Activated CD4-positive, alpha-beta T cell treated with anti-CD3 and anti-CD28 coated beads, Interleukin-2, amount 50 U/mL, for 24 hours (primary cell): Measurements from ENCODE around the gene CALY.
A peak's percentile ranks its signal among the peaks of the same experiment; 100 is the strongest.

Source experiments
- DNase-seq, 2 donors: peaks; one replicate each; pipeline ENCODE4 v3.0.0-alpha.2; 2020; ENCODE audit warnings: low read depth in 1 of 2, low spot score in 1 of 2

CALY gene

DNA sequence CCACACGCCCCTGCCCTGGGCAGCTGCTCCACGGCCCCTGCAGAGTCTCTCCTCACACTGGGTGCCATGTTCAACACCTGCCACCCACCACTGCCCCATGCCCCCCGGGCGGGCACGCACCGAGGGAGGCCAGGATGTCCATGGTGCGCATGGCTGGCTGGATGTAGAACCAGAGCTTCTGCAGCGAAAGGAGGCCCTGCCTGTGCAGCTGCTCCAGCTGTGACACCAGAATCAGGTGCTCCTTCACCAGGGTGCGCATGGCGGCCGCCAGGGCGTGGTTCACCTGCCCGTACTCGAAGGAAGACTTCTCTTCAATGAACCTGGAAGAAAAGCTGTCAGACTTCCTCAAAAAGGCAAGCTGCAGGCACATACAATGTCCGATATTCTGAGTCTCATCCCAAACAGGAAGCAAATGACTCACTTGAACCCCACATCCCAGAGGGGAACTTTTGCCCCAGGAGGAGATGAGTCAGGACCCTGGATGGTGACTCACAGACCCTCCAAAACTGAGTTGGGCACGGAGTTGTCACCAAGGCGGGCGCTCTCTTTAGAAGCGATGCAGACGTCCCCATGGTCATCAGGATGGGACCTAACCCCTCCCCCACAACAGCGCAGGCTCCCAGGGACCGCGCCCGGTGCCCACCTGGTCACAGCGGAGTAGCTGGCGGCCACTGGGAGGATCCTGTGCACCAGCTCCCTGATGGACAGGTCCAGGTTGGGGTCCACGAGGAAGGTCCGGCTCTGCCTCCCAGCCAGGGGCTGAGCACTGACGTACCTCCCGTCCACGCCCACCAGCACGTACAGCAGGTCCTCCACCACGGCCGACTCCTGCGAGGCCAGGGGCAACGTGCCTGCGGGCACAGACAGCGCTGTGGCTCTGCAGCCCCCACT, 43.5 kb downstream of the CALY start:
- no peak for DNase-seq

DNA sequence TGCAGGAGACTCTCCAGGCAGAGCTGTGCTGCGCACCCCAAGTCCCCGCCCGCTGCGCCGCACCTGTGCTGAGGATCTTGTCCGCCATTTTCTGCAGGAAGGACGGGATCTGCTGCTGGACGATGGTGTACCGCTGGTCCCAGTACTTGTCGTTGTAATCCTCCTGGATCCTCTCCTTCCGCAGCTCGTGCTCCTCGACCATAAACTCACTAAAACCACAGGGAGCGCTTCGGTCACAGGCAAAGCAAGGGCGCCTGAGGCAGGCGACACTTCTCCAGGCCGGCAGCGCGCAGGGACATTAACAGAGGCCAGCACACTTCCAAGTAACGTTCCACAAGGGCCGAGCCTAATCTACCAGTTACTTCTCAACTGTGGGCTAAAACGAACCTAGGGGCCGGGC, 46.9 kb downstream of the CALY start:
- DNase-seq = no peak

DNA sequence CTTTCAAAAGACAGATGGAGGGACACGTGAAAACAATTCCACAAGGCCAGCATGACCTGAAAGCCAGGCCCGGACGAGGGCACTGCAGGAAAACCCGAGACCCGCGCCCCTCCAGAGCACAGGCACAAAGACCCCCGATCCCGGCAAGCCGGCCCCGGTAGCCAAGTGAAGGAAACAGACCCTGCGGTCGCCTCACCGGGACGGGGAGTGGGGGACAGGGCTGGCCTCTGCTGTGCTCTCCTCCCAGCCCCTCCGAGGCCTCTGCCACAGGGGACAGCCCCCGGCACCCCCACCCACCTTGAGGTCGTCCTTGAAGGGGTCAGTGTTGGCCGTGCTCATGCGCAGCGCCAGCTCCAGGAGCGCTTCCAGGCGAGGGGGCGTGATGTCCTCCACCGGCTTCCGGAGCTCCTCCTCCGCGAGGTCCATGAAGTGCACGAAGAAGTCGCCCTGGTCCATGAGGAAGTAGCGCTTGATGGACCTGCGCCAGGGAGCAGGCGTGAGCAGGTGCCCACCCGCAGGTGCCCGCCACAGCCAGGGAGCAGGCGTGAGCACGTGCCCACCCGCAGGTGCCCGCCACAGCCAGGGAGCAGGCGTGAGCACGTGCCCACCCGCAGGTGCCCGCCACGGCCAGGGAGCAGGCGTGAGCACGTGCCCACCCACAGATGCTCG, 48.7 kb downstream of the CALY start:
- DNase-seq = no peak

DNA sequence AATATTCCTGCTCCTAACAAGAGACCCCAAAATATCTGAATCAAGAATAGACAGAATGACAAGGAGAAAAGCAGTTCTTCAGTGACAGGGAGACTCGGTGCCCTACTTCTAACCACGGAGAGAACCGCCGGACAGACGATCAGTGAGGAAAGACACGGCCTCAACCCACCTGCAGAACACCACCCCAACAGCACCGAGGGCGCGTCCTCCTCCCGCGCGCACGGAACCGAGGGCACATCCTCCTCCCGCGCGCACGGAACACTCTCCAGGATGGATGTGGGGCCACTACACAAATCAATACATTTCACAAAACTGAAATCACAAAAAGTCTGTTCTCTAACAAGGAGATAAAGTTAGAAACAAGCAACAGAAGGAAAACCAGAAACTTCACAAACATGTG, 50.3 kb downstream of the CALY start:
- DNase-seq = no peak

DNA sequence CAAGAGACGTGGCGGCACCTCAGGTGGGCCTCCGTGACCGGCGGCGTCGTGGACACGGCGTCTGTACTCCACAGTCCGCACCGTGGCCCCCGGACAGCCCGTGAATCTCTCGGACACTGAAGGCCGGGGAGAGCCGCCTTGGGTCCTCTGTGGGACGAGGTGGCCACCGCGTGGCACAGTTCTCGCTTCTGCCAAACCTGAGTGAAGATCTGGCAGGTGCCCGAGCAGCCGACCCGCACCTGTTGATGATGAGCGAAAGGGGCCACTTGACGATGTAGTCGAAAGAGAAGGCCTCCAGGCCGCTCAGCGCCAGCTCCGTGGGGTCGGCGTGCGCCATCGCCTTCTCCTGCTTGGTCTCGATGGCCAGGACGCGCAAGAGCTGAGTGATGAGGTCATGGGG, 51.5 kb downstream of the CALY start:
- DNase-seq = no peak

DNA sequence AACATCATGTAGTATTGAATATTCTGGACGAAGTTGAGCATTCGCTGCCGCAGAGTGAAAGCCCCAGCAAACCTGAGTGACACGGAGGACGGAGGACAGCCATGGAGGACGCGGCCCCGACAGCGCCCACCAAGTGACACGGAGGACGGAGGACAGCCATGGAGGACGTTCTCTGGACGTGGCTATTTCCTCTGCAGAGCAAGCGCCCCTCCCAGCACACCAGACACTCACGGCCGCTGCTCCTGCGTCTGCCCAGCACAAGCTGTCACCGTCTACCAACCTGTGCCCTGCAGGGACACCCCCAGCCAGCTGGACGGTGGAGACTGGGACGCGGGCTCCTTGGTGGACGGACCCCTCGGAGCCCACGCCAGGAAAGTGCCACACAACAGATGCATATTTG, 52.8 kb downstream of the CALY start:
- DNase-seq = no peak

DNA sequence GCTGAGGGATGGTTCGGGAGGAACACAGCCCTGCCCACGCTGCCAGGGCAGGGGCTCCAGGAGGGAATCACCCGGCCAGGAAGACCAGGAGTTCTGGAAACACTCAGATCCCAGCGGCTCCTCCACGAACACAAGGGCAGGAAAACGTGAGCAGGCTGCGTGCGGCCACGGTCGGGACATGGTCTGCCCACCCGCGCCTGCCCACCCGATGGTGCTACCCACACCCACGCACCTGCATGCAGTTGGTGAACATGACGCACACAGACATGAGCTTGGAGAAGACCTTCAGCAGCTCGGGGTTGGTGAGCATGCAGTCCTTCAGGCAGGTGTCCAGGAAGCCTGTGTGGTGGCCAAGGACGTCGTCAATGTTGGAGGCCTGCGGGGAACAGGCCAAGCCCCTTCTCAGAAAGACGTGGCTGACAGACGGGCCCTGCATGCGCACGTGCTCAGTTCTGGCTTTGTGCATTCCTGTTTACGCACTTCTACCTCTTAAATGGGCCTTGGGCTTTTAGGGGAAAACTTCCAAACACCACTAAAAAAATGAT, 53.8 kb downstream of the CALY start:
- DNase-seq = no peak

DNA sequence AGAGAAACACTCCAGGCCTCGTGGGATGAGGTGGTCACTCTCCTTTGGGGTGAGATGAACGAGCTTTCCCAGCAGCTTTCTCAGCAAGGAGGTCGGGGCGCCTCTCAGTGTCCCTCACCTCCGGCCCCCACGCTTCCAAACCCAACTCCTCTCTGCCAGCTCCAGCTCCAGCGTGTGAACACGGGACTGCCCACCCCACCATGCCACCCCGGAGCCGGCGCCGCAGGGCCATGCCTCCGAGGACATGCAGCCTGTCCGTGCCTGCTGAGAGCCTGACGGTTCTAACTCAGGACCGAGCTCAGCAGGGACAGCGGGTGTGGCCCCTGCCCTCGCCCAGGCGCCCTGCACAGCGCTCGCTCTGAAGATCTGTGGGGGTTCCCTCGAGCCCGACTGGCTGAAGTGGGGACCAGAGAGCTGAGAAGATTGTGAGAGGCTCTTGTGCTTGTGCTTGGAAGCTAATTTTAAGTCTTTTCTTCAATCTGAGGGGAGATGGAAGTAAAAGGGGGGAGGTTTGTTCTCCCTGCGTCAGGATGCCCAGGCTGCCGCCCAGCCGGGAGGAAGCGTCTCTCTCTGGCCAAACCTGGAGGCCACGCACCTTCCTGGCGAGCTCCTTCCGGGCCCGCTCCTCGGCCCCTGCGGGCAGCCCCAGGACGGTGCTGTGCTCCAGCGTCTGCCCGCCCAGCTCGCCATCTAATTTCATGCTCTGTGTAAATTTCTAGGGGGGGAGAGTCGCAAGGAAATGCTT, 54.9 kb downstream of the CALY start:
- DNase-seq = no peak

DNA sequence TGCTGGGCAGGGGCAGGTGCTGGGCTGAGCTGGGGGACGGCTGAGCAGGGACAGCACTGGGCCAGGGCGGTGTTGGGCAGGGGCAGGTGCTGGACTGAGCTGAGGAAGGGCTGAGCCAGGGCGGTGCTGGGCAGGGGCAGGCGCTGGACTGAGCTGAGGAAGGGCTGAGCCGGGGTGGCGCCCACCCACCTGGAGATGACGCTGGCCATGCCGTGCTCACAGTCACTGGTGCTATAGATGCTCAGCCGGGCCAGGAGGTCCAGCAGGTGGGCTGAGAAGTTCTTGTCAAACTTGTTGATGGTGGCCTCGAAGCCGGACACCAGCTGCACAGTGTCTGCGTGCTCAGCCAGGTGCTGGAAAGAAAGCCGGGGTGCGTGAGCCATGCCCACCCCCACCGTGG, 55.6 kb downstream of the CALY start:
- DNase-seq = no peak

DNA sequence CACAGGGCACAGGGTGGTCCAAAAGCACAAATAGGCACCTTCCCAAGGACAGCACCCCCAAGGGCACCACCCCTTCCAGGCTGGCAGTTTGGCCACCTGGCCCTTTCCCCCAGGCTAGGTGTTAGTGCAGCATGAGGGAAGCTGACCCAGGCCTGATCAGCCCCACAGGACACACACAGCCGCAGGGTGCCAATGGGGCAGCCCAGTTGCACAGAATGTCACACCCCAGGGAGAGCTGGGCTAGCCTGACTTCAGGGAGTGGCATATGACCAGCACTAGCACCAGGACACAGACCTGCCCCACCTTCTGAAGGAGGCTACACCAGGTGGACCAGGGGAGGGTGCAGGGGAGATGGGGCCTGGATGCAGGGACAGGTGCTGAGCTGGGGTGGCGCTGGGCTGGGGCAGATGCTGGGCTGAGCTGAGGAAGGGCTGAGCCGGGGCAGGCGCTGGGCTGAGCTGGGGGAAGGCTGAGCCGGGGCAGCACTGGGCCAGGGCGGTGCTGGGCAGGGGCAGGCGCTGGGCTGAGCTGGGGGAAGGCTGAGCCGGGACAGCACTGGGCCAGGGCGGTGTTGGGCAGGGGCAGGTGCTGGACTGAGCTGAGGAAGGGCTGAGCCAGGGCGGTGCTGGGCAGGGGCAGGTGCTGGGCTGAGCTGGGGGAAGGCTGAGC, 56.2 kb downstream of the CALY start:
- no peak for DNase-seq

DNA sequence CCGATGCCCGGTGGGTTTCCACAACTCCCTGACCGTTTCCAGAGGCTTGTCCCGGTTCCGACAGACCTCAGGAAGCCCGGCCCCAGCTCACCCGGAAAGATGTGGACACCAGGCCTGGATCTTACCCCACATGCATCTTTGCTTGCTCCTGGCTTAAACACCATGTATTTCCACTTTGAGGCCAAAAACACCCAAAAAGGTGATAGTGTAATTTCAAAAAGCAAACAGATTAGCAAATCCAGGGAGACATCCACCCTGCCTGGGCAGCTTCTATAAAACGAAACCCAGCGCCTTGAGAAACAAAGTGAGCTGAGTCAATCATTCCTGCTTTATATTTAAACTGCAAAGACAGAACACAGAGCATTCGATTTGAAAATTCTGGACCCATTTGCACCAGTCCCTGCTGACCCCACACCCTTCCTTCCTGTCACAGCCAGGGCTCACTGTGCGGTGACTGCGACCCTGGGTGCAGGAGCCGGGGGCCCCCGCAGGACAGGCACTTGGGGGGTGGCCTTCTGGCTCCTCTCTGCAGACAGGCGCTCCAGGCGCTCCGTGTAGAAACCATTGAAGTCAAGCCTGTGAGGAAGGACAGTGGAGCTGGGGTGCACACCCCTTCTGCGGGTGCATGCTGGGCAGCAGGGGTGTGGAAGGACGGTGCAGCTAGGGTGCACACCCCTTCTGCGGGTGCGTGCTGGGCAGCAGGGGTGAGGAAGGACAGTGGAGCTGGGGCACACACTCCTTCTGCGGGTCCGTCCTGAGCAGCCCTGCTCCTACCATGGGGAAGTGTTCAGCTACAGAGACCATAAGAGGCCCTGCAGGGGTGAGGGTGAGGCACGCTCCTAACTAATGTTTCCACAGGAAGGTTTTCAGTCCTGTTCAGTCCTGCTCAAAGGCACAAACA, 57.1 kb downstream of the CALY start:
- no peak for DNase-seq

DNA sequence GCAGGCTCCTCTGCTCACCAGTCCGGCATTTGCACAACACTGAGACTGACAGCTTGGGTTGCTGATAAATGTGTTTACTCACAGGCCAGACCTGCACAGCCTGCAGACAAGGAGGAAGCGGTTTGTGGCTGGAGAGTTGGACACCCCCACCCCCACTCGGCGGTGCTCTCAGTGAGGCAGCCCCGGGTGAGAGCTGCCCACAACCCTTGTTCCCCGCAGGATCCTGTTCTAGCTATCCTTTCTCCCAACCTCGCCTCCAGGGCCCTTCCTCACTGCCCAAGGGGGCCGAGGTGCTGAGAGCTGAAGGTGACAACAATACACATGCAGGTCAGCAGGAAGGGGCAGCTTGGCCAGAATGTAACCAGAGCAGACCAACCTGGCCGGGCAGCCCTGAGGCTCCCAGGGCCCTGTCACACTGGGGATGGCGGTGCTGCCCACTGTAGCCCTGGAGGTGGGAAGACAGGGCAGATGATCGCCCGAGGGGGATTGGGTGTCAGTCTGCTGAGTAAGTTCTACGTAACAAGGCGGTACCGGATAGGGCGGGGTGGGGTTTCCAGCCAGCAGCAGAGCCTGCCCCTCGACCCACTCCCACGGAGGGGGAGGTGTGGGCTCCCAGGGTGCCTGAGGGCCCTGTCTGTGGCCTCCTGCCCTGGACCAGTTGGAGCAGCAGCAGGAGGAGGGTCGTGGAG, 58.0 kb downstream of the CALY start:
- no peak for DNase-seq

DNA sequence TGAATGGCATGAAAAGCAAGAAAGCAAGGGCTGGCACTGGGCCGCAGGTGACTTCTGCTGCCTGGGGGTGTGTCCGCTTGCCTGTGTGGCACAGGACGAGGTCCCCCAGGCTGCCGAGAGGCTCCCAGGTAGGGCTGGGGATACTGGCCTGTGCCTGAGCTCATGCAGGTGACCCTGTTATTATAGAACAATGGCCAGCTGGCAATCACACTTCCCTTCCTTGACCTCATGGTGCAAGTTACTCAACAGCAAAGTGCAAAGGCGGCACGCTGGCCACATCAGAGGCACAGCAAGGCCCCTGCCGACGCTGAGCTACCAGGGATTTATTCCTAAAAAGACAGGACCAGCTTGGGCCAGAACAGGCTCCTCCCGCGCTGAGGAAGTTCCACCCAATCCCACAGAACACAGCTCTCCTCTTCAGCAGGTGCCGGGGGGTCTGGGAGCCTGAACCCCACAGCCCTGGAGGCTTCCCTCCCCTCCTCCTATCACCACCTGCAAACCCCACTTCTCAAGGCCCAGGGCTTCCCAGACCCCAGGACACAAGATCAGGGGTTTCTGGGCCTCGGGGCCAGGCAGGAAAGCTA, 58.6 kb downstream of the CALY start:
- DNase-seq = no peak

DNA sequence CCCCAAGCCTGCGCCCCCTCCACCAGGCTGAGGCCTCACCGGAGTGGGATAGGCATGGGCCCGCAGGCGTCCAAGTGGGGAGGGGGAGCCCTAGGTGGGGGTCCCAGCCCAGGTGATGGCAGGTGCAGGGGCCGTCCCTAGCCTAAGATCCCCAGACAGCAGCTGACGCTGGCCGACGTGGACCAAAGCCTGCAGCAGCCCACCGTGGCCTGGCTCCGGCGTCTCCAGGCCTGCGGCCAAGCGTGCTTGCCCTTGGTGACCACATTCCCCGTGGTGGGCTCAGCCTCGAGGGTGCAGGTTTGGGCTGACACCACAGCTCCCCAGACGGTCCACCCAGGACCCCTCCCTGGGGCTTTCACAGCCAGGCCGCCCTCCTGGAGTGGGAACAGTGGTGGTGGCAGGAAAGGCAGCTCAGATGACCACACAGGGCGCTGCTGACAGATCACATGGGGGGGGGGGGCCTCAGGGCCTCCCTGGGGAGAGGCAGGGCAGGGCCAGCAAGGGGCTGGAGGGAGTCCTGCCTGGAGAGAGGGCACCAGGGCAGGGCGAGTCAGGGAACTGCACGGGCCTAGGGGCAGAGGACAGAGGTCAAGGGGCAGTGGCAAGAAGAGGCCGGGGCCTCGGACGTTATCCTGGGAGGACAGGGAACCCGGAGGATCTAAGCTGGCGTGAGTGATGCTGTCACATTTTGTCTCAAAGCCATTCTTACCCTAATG, 59.3 kb downstream of the CALY start:
- no peak for DNase-seq

DNA sequence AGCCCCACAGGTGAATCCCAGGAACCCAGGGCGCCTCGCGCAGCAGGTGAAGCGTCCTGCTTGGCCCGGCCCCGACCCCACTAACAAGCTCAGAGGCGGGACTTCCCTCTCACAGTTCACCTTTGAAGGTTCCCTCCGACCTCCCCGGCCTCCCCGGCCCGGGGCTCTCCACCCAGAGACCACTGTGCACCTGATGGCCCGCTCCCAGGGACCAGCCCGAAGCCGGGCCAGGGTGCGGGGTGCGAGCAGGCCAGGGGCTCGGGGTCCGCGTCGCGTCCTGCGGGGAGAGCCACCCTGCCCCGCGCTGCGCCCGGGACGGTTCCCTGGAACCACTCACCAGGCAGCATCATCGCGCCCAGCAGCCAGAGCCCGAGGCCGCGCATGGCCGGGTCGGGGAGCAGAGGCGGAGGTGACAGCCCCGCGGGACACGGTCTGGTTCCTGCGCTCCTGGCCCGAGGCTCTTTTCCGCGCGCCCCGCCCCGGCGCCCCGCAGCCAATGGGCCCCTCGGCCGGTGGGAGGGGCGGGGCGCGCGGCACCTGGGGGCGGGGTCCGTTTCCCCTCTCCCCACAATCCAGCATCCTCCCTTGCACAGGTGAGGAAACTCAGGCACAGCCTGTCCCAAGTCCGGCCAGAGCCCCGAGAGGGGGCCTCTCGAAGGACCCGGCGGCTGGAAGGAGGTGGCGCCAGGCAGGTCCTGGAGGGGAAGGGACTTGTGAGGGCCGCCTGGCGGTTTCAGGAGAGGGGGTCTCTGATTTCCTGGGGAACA, 60.1 kb downstream of the CALY start, which contains the start of gene ADAM8:
Gene ADAM8, minus strand, starts transcription at position 434 of the 767 bp plus-strand sequence. Its CDS starts 51 bp downstream, at position 383.
- peak in 1 of 2 donors; percentile 31 for DNase-seq

DNA sequence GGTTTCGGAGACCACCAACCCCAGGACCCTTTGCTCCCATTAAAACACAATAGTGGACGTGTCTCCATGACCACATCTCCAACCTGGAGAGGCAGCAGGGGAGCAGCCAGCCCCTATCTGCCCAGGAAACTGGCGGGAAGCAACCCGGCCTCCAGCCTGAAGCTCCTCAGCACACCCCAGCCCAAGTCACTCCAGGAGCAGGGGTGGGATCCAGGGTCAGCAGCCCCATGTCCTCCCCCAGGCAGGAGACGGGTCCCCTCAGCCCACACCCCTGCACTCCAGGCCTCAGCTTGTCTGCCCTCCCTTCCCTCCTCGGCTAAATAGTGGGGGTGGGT, 60.6 kb downstream of the CALY start:
- DNase-seq = no peak

DNA sequence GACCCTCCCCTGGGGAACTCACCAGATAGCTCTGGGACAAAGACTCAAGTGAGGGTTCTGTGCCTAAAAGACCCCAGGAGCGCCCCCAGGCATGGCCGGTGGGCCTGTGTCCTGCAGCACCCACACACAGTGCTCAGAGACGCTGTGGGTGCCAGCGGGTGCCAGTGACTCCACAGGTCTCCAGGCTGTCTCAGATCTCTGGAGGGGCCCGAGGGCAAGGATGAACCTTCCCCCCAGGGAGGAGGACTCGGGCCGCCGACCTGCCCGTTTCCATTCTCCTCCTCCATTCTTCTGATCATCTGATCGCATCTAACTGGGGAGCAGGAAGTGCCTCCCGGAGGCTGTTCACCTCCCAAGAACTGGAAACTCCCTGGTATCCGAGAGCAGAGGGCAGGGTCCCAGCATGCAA, 61.0 kb downstream of the CALY start:
- no peak for DNase-seq
